ENCODE data around the gene ABCA3.

The ABCA3 gene

GRCh38 chr16:2350500-2350899 is 10.0 kb upstream of the ABCA3 start:
- DNase-seq (ENCODE audit: low spot score): no peak

- DNase-seq (ENCODE audit: low spot score): no peak
Observed at GRCh38 chr16:2343211-2343610, 2.7 kb upstream of the ABCA3 start.

DNA sequence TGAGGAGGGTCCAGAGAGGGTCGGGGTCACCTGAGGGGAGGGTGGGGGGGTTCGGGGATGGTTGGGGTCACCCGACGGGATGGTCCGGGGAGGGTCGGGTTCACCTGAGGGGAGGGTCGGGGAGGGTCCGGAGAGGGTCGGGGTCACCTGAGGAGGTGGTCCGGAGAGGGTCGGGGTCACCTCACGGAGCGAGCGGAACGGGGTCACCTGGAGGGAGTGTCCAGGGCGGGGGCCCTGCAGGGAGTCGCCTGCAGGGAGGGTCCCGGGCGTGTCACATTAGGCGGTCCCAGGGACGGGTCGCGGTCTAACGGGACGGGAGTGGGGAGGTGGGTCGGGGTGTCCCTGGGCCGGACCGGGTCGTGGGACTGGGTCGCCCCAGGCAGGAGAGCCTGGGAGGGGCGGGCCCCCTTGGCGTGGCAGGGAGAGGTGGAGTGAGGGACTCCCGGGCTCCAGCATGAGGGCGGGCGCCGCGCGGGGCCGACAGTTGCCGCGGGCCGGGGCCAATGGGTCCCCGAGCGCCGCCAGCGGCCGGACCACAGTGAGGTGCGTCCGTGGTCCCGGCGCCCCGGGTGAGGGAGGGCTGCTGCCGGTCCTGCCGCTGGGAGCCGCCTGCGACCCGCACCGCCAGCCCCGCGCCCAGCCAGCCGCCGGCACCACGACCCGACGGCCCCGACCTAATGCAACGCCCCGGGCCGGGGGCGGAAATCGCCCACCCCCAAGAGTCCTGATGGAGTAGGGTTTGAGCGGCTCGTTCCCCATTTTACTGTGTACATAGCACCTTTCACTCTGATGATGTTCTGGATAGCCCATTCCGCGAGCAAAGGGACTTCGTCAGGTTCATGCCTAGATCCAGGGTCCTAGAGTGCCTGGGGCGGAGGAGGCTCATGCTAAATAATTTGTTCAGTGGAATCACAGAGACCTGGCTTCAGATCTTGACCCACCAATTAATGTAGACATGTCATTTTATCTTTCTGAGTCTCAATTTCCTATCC is 1.2 kb upstream of the ABCA3 start:
- DNase-seq (ENCODE audit: low spot score): no peak

DNA sequence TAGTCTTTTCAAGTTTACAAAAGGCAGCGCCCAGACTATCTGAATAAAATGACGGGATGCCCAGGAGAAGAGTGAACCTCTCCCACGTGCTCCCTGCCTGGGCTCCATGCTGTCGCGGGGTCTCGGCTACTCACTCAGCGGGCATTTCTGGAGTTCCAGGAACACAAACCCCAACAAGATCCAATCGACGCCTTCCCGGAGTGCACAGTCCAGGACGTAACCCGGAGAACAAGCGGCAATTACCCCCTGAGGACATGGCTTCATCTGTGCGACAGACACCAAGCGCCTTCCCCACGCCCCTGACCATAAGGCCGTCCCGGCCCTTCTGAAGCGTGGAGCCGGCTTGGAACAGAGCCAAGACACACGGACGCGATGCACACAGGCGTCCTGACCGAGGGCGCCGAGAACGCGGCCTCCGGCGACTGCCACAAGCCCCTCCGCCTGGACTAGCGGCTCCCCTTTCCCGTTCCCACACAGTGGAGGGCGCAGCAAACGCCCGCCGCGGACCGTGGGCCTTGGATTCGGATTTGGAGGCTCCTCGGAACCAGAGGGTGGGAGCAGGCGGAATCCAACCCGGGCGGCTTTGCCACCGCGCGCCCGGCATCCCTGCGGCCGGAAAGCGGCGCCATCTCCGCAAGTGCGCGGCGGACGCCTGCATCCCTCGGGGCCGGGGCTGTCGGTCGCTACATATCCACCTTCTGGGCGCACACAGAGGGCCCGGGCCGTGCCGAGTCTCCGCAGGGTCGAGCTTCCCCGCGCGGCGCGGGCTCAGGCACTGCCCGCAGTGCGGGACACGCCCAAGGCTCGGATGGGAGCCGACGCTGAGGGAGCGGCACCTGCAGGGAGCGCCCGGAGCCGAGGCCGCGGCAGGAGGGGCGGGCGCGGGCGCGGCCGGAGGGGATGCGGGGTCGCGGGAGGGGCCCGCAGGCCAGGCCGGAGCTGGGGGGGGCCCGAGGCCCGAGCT is 725 bp downstream of the ABCA3 start:
- DNase-seq (ENCODE audit: low spot score): no peak

- DNase-seq (ENCODE audit: low spot score): no peak
Observed at GRCh38 chr16:2337431-2338296, 2.9 kb downstream of the ABCA3 start.

DNA sequence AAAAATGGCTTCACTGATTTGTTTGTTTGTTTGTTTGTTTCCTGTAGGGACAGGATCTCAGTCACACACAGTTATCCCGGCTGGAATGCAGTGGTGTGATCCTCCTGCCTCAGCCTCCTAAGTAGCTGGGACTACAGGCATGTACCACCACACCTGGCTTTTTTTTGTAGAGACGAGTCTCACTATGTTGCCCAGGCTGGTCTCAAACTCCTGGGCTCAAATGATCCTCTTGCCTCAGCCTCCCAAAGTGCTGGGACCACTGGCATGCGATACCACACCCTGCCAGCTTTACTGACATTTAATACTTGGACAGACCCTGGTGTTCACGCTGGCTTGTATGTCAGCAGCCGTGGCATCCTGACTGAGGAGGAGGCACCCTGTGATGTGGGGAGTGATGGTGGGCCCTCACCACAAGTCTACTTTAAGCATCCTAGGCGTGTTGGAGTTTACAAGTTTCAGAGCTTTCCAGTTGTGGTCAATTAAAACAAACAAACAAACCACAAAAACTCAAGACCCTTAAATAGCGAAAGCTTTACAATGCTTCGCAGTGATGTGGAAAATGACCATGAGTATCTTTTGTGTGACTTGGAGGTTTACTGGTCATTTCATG is 5.1 kb downstream of the ABCA3 start:
- no peak for DNase-seq (ENCODE audit: low spot score)

DNA sequence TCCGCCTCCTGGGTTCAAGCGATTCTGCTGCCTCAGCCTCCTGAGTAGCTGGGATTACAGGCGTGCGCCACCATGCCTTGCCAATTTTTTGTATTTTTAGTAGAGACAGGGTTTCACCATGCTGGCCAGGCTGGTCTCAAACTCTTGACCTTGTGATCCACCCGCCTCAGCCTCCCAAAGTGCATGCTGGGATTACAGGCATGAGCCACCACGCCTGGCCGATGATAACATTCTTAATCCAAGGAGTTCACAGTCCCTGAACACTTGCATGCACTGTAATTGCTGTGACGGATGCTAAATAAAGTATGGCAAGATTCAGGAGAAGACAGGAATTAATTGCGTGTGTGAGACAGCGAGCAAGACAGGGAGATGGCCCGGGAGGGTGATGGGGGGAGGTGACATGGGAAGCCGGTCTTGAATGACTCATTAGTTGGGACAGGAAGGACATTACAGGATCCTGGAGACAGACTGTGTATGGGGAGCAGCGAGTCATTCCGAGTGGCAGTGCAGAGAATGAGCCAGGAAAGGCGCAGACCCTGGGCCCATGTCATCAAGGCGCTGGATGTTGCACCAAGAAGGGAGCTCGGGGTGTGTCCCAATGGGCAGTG is 6.7 kb downstream of the ABCA3 start:
- no peak for DNase-seq (ENCODE audit: low spot score)

- no peak for DNase-seq (ENCODE audit: low spot score)
Observed at GRCh38 chr16:2333231-2333630, 7.3 kb downstream of the ABCA3 start.

DNA sequence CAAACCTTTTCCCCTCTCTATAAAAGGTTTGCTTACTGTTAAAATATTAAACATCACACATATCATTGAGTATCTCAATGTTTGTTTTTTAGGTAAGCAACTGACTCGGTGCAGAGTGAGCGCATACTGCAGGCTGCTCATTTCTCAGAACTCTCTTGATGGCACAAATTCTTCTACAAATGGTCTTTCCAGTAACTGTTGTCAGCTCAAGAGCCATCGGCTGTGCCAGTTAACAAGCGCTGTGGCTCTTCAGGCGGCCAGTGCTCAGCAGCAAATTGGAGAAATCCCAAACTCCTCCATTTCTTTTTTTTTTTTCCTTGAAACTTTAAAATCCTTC is 8.6 kb downstream of the ABCA3 start:
- DNase-seq (ENCODE audit: low spot score): no peak

DNA sequence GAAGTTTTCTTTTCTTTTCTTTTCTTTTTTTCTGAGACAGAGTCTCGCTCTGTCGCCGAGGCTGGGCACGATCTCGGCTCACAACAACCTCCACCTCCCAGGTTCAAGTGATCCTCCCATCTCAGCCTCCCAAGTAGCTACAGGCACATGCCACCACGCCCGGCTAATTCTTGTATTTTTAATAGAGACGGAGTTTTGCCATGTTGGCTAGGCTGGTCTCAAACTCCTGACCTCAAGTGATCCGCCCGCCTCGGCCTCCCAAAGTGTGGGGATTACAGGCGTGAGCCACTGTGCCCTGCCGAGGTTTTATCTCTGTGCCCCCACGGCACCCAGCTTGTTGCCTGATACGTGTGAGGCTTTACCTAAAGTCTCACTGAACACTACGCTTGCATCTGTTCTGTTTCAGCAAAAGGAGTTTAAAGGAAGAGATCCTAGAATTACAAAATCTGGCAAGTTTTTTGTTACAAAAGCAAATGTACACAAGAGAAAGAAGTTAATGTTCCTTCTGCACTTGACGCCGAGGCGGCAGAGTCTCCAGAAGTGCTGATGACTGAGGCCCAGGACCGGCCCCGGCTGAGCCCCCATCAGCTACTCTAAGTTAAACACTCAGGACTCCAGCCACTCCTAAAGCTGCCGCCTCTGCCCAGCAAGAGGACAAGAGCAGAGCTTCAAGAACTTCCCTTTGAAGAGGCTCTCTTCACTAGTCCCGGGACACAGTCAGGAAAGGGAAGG is 9.2 kb downstream of the ABCA3 start:
- no peak for DNase-seq (ENCODE audit: low spot score)

GRCh38 chr16:2329532-2329931 is 11.0 kb downstream of the ABCA3 start:
- DNase-seq (ENCODE audit: low spot score): no peak

DNA sequence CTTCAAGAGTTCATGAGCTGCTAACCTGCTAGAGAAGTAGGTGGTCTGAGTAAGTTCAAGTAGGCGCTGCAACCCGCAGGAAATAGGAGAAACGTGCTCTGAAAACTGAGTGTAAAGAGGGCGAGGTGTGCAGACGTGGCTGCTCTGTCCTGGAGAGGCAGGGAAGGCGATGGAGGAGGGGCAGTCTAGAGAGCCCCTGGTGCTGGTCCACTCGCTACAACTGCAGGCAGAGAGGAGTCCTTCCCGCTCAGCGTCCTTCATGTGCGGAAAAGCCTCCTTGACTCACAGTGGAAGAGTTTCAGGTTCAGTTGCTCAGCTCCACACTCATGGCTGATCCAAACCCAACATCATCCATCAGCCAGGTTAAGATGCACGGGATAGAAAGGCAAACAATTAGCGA is 12.1 kb downstream of the ABCA3 start:
- no peak for DNase-seq (ENCODE audit: low spot score)

DNA sequence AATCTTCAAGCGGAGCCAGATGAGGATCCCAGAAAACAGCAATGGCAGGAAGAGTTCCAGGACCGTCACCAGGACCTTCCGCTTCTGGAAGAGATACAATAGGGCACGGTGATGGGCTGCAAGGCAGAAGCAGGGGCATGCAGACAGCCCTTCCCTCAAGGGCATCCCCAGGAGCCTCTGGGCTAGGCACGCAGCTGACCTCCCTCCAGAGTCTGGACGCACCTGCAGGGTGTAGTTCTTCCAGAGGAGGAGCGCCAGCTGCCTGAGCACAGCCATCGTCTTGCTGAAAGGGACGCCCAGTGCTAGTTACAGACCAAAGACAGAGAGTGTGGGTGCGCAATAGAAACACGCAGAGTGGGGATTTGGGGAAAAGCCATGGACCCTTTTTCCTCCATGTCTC is 14.3 kb downstream of the ABCA3 start:
- no peak for DNase-seq (ENCODE audit: low spot score)

- DNase-seq (ENCODE audit: low spot score): no peak
Observed at GRCh38 chr16:2325791-2326190, 14.7 kb downstream of the ABCA3 start.

DNA sequence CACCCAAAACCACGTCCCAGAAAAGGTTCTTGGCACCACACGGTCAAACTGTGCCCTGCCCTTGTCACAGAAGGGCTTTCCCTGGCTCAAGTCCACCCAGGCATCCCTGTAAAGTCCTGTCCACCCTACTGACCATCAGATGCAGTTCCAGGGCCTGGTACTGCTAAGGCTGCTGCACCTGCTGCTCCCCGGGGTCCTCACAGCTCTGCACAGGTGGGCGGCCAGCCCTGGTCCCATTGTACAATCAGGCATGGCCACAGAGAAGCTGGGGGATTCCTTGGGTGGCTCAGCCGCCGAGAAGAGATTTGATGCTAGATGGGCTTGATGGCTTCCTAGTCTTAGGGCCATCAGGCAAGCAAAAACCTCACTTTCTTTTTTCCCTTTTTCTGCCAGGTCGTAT is 15.3 kb downstream of the ABCA3 start:
- no peak for DNase-seq (ENCODE audit: low spot score)

DNA sequence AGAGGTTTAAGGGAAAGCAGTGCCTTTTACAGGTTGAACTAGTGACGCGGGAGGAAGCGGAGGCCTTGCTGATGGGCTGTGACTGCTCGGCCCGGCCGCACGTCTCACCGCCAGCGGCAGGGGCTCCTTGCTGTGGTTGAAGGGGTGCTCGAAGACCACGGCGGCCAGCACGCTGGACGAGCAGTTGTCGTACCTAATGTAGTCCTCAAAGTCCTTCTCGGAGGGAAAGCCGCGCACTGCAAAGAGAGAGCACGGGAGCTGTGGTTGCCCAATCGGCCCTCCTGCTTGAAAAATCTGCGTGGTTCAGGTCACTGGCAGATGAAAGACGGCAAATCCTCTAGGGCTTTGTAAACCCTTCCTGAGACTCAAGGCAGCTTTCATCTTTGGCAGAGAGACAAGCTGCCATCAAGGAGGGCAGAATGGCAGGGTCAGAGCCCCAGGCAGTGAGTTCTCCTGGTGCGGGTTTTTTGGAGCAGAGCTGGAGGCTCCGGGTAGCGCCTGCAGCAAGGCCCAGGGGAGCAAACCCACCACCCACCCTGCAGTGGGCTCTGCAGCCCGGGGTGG is 16.1 kb downstream of the ABCA3 start:
- DNase-seq (ENCODE audit: low spot score): no peak

DNA sequence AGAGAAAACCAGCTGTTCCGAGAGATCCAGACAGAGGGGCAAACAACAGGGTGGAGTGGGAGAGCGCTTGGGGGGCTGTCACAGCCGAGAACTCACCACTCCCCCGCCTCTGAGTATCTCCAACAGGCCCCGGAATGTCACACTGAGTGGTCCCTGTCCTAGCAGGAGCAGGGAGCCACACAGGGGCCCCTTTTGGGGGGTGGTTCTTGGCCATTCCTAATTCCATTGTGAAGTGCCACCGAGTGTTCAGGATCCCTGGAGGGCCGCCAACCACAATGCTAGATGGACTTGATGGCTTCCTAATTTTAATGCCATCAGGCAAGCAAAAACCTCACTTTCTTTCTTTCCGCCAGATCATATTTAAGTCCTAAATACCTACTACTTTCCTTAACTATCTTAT is 16.8 kb downstream of the ABCA3 start:
- no peak for DNase-seq (ENCODE audit: low spot score)

DNA sequence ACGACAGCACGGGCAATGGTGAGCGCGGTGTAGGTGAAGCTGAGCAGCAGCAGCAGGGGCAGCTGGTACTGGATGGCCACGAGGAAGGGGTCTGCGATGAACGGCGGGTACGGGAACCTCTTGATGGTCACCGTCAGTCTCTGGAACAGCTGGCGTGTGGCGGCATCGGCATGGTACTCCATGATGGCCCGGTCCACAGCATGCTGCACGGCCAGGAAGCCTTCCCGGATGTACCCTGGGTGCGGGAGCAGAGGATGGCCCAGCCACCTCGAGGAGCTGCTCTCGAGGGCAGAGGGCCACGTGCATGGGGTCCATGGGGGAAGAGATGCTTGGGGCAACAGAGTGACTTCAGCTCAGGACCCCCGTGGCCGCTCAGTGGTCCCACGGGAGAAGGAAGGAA is 20.9 kb downstream of the ABCA3 start:
- no peak for DNase-seq (ENCODE audit: low spot score)

DNA sequence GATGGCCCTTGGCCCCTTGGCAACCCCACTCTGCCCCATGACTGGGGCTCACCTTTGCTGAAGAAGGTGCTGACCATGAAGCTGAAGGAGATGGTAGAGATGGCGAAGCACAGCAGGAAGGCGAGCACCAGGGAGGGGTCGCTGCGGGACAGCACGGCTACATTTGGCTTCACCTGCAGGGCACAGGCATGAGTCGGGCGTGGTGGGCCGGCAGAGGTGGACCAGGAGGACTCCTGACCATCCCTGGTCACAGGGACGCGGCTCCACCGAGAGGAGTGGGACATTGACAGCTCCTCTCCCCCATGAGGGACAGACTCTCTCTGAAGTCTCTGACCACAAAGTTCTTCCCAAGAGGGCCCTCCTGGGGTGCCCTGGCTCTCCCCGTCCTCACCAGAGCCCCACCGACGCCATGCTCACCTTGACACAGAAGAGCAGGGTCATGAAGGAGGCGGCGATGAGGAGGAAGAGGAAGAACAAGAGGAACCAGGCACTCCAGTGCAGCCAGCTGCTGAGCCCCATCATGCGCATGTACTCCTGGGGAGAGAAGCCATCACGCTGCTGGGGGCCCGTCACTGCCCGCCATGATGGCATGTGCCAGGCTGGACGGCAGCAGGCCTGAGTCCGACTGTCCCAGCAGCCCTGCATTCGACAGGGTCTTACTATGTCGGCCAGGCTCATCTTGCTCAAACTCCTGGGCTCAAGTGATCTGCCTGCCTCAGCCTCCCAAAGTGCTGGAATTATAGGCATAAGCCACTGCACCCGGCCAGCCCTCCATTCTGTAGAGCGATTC is 23.1 kb downstream of the ABCA3 start:
- no peak for DNase-seq (ENCODE audit: low spot score)
